Measurements from ENCODE around the gene TMCC3. TPM values are rescaled to one million over a fixed set of nuclear protein-coding genes. Genes with fewer than 3 reads are reported as not detected.

TMCC3 gene
- total RNA-seq, 1 donor from 2014 or later: 11.5 TPM

DNA sequence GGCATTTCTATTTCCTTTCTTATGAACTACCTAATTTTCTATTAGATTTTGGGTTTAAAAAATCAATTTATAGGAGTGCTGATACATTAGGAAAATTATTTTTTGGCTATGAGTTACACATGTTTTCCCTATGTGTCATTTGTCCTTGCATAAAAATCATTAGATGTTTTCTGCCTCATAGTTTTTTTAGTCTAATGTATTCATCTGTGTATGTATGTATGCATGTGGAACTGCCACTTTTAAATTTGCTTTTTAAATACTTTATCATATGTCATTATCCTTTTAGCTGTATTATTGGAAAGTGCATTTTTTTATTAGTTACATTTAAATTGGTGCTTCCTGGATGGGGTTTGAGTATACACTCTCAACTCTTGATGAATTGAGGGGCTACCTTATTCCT lies 112.0 kb downstream of the TMCC3 start:
- Mint-ChIP-seq H3K4me1 (no peaks in the 10 kb centered on the region), H3K27ac (no peak overlapping the region), H3K27me3 (ENCODE audit: low read depth) (peaks cover 2% of the 10 kb centered on the region), H3K4me3 (no peak overlapping the region), H3K9me3 (no peaks in the 10 kb centered on the region), H3K36me3 (no peaks in the 10 kb centered on the region)
- no peak for DNase-seq (ENCODE audit: low spot score in 2 of 2, unreplicated experiment in 2 of 2)
- TF ChIP-seq, protein P1, sequence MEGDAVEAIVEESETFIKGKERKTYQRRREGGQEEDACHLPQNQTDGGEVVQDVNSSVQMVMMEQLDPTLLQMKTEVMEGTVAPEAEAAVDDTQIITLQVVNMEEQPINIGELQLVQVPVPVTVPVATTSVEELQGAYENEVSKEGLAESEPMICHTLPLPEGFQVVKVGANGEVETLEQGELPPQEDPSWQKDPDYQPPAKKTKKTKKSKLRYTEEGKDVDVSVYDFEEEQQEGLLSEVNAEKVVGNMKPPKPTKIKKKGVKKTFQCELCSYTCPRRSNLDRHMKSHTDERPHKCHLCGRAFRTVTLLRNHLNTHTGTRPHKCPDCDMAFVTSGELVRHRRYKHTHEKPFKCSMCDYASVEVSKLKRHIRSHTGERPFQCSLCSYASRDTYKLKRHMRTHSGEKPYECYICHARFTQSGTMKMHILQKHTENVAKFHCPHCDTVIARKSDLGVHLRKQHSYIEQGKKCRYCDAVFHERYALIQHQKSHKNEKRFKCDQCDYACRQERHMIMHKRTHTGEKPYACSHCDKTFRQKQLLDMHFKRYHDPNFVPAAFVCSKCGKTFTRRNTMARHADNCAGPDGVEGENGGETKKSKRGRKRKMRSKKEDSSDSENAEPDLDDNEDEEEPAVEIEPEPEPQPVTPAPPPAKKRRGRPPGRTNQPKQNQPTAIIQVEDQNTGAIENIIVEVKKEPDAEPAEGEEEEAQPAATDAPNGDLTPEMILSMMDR (IDR thresholded peaks at IDR 0.05; ENCODE audit: unreplicated experiment): no peak

DNA sequence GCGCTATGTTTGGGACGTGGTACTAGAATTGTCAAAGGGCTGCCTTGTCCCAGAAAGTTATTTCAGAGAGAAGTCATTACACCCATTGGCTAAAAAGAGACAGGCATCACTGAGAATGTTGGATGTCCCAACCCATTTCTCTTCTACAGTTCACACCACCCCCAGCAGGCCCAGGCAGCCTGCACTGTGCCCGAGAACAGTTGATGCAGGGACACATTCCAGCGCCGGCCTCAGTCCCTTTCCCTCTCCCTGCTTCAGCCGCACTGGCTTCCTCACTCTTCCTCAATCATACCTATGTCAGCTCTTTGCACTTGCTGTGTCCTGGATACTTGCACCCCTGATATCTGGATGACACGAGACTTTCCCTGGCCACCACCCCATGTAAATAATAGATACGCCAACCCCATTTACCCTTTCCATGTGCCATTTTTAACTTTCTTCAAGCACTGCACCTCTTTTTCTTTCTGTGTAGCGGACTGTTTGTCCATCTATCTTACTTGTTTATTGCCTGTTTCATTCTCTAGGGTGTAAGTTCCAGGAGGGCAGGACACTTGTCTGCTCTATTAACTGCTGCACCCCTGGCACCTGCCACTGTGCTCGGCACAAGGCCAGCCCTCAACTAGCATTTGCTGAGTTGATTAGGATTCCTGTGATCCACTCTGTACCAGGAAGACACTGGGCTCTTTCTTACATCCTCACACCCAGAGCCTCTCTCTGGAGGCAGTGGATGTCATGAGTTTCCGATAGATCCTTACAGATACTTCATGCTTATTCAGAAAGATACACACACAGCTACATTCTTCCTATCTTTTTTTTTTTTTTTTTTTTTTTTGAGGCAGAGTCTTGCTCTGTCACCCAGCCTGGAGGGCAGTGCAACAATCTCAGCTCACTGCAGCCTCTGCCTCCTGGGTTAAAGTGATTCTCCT lies 114.1 kb downstream of the TMCC3 start:
- Mint-ChIP-seq H3K9me3 (no peaks in the 10 kb centered on the region), H3K4me1 (peaks cover 1% of the 10 kb centered on the region), H3K4me3 (no peak overlapping the region), H3K27ac (no peak overlapping the region), H3K36me3 (no peaks in the 10 kb centered on the region), H3K27me3 (ENCODE audit: low read depth) (peaks cover 6% of the 10 kb centered on the region)
- TF ChIP-seq, protein P1 (IDR thresholded peaks at IDR 0.05; ENCODE audit: unreplicated experiment): no peak
- no peak for DNase-seq (ENCODE audit: low spot score in 2 of 2, unreplicated experiment in 2 of 2)

DNA sequence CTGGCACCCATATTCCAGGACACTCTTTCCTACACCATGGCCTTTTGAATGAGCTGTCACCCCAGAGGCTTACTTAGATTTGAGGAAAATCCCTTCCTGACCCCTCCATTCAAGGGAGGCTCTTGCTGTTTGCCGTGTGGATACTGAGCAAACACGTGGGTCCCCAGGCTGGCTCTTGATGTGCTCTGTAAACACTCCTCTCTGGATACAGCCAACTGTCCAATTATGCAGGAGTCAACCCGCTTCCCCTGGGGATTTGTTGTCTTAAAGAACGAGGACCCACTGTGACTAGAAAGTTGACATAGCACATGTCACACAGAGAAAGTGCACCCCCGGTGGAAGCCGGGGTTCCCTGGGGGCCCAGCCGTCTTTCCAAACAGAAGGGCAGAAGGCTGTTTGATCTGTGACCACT lies 114.8 kb downstream of the TMCC3 start:
- Mint-ChIP-seq H3K36me3 (no peaks in the 10 kb centered on the region), H3K4me1 (peaks cover 1% of the 10 kb centered on the region), H3K4me3 (no peak overlapping the region), H3K27me3 (ENCODE audit: low read depth) (peaks cover 6% of the 10 kb centered on the region), H3K27ac (no peak overlapping the region), H3K9me3 (no peaks in the 10 kb centered on the region)
- DNase-seq (ENCODE audit: low spot score in 2 of 2, unreplicated experiment in 2 of 2): no peak
- TF ChIP-seq, protein P1 (IDR thresholded peaks at IDR 0.05; ENCODE audit: unreplicated experiment): no peak

DNA sequence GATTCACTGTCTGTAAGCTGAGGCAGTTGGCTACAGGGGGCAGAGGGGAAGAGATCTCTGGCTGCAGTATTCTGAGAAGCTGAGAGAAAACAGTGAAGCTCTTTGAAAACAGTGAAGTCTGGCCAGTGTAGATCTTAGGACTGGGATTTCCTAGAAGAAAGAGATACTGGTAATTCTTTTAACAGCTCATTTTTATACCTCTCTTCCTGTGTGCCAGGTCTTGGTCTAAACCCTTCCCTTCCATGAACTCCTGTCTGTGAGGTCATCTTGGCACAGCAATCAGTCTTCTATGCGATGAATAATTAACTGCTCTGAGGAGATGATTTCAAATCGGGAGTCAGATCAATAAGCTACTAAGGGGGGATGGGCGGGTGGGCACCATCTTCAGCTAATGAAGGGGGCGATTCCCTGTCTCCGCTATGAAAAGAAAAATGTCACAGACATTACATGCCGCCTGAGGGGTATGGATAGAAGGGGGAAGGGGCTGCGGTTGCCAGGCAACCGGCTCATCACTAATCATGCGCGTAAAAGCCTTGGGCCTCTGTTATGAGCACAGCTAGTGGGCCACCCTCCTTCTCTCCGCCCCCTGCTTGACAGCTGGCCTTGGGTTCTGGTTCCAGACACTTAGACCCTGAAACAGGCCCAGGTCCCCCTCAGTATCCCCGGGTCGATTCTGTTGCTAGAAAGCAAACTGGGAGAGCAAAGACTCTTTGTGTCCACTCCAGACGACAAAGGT lies 115.4 kb downstream of the TMCC3 start:
- Mint-ChIP-seq H3K27ac (no peak overlapping the region), H3K36me3 (no peaks in the 10 kb centered on the region), H3K4me3 (no peak overlapping the region), H3K27me3 (ENCODE audit: low read depth) (peaks cover 9% of the 10 kb centered on the region), H3K4me1 (peaks cover 1% of the 10 kb centered on the region), H3K9me3 (no peaks in the 10 kb centered on the region)
- TF ChIP-seq, protein P1 (IDR thresholded peaks at IDR 0.05; ENCODE audit: unreplicated experiment): no peak
- no peak for DNase-seq (ENCODE audit: low spot score in 2 of 2, unreplicated experiment in 2 of 2)

DNA sequence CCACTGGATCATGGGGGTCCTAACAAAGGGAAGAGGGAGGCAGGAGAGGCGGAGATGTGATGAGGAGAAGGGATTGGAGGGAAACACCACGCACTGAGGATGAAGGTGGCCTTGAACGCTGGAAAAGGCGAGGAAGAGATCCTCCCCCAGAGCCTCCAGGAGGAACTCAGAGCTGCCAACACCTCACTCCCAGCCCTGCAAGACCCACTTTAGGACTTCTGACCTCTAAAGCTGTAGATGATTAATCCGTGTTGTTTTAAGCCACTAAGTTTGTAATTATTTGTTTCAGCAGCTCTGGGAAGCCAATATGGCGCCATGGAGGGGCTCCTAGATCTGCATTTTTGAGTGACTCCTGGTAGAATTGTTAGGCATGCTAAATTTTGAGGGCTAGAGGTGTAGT lies 116.1 kb downstream of the TMCC3 start:
- TF ChIP-seq, protein P1 (IDR thresholded peaks at IDR 0.05; ENCODE audit: unreplicated experiment): no peak
- Mint-ChIP-seq H3K27me3 (ENCODE audit: low read depth) (peaks cover 12% of the 10 kb centered on the region), H3K4me3 (no peak overlapping the region), H3K27ac (no peak overlapping the region), H3K9me3 (no peaks in the 10 kb centered on the region), H3K4me1 (peaks cover 1% of the 10 kb centered on the region), H3K36me3 (no peaks in the 10 kb centered on the region)
- DNase-seq (ENCODE audit: low spot score in 2 of 2, unreplicated experiment in 2 of 2): no peak

All from mesothelial cell of epicardium (in vitro differentiated cells).